ENCODE results near the gene RANBP3.

DNA sequence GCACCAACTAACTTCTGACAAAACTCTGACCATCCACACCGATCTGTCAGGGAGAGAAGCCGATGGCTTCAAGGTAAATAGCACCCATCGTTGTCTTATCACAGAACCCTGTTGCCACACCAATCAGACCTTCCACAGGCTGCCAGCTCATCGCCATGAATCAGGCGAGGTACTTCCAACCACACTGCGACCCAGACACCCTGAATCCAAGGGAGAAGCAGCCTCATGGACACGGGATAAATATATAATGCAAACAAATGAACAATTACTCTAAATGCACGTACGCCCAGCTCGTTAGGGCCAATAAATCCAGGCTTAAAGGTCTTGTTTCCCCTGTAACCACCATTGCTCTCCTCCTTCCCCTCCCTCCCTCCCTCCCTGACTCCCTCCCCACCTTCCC lies 20.8 kb downstream of the RANBP3 start:
- TF ChIP-seq, protein P1, sequence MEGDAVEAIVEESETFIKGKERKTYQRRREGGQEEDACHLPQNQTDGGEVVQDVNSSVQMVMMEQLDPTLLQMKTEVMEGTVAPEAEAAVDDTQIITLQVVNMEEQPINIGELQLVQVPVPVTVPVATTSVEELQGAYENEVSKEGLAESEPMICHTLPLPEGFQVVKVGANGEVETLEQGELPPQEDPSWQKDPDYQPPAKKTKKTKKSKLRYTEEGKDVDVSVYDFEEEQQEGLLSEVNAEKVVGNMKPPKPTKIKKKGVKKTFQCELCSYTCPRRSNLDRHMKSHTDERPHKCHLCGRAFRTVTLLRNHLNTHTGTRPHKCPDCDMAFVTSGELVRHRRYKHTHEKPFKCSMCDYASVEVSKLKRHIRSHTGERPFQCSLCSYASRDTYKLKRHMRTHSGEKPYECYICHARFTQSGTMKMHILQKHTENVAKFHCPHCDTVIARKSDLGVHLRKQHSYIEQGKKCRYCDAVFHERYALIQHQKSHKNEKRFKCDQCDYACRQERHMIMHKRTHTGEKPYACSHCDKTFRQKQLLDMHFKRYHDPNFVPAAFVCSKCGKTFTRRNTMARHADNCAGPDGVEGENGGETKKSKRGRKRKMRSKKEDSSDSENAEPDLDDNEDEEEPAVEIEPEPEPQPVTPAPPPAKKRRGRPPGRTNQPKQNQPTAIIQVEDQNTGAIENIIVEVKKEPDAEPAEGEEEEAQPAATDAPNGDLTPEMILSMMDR (IDR thresholded peaks at IDR 0.05), result no peak
- TF ChIP-seq ZFX (IDR thresholded peaks at IDR 0.05; ENCODE audit: borderline replicate concordance), result no peak
